PC-3 (cell line): Measurements from ENCODE around the gene EMILIN2.

Source experiments
- EZH2 ChIP-seq: fragments of 300-600 bp; sonication (generic); IDR thresholded peaks from one replicate; pipeline ENCODE4 v1.6.1; 2017; ENCODE audit warnings: antibody characterized with exemption, mild to moderate bottlenecking, low read length; ENCODE audit not compliant: unreplicated experiment
- EZH2phosphoT487 ChIP-seq: fragments of 300-600 bp; sonication (generic); IDR thresholded peaks from 2 replicates; pipeline ENCODE4 v1.6.1; 2018; ENCODE audit warnings: mild to moderate bottlenecking, antibody characterized with exemption, low read length, borderline replicate concordance
- TF ChIP-seq, protein P1 (sequence below): fragments of 300-600 bp; sonication (generic); conservative IDR thresholded peaks from 2 replicates; pipeline ENCODE4 v1.5.1; 2017; ENCODE audit warnings: antibody characterized with exemption, low read depth, mild to moderate bottlenecking, low read length

GRCh38 chr18:2908166-2908945, 61.5 kb downstream of the EMILIN2 start:
- TF ChIP-seq, protein P1, sequence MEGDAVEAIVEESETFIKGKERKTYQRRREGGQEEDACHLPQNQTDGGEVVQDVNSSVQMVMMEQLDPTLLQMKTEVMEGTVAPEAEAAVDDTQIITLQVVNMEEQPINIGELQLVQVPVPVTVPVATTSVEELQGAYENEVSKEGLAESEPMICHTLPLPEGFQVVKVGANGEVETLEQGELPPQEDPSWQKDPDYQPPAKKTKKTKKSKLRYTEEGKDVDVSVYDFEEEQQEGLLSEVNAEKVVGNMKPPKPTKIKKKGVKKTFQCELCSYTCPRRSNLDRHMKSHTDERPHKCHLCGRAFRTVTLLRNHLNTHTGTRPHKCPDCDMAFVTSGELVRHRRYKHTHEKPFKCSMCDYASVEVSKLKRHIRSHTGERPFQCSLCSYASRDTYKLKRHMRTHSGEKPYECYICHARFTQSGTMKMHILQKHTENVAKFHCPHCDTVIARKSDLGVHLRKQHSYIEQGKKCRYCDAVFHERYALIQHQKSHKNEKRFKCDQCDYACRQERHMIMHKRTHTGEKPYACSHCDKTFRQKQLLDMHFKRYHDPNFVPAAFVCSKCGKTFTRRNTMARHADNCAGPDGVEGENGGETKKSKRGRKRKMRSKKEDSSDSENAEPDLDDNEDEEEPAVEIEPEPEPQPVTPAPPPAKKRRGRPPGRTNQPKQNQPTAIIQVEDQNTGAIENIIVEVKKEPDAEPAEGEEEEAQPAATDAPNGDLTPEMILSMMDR, result no peak
- no peak for TF ChIP-seq EZH2phosphoT487
- no peak for TF ChIP-seq EZH2
